CD14-positive monocyte (primary cell): ENCODE measurements around the gene ALDOB. TPM values are rescaled to one million over a fixed set of nuclear protein-coding genes. Genes with fewer than 3 reads are reported as not detected.

ENCODE experiments used
- DNase-seq, 3 donors: peaks; one replicate each; pipeline ENCODE4 v3.0.0-alpha.2; 2011 to 2022
- H2AFZ ChIP-seq: 2 replicates; pipeline ENCODE4 v1.6.0; 2012; ENCODE audit warnings: mild to moderate bottlenecking, low read depth, low read length, inconsistent platforms; ENCODE audit not compliant: insufficient read depth, poor library complexity, severe bottlenecking
- H3K27ac ChIP-seq, 2 donors: 1 replicate in 1 of 2; 2 replicates in 1 of 2; pipeline ENCODE4 v1.5.1; 2012 to 2013; ENCODE audit warnings: low read length in 2 of 2, control low read depth in 1 of 2, inconsistent platforms in 1 of 2, low read depth in 1 of 2, mild to moderate bottlenecking in 1 of 2
- H3K27me3 ChIP-seq, 2 donors: one replicate each; pipeline versions ENCODE4 v1.6.0 to v1.6.1; 2011 to 2013; ENCODE audit warnings: low read length in 2 of 2; ENCODE audit not compliant: control insufficient read depth in 2 of 2, insufficient read depth in 2 of 2
- H3K36me3 ChIP-seq, 2 donors: replicated peaks in 1 of 2; 1 replicate in 1 of 2; 2 replicates in 1 of 2; pipeline versions ENCODE4 v1.5.1 to v1.6.1; 2012 to 2013; ENCODE audit warnings: low read length in 2 of 2, control low read depth in 1 of 2, inconsistent platforms in 1 of 2, mild to moderate bottlenecking in 1 of 2; ENCODE audit not compliant: insufficient read depth in 2 of 2, control insufficient read depth in 1 of 2
- H3K4me1 ChIP-seq, 2 donors: 1 replicate in 1 of 2; 2 replicates in 1 of 2; pipeline versions ENCODE4 v1.5.1 to v1.6.1; 2012 to 2013; ENCODE audit warnings: low read length in 2 of 2, control low read depth in 1 of 2, inconsistent platforms in 1 of 2, mild to moderate bottlenecking in 1 of 2, moderate library complexity in 1 of 2; ENCODE audit not compliant: insufficient read depth in 2 of 2, control insufficient read depth in 1 of 2
- H3K4me2 ChIP-seq: replicated peaks from 2 replicates; pipeline ENCODE3; 2012; ENCODE audit warnings: low read length, moderate library complexity, mild to moderate bottlenecking; ENCODE audit not compliant: poor library complexity, severe bottlenecking; ENCODE audit errors: extremely low read depth
- H3K4me3 ChIP-seq, 3 experiments: fragments of 200-600 bp in 1 of 3; sonication (generic) in 1 of 3; replicated peaks in 1 of 3; 1 replicate in 2 of 3; 2 replicates in 1 of 3; pipeline ENCODE4 v1.5.1; 2011 to 2013; ENCODE audit warnings: low read length in 3 of 3, mild to moderate bottlenecking in 3 of 3, control low read depth in 2 of 3, low read depth in 2 of 3, inconsistent platforms in 1 of 3, moderate library complexity in 1 of 3
- H3K79me2 ChIP-seq: 2 replicates; pipeline ENCODE4 v1.6.0; 2012; ENCODE audit warnings: mild to moderate bottlenecking, control low read depth, inconsistent platforms, low read length, moderate library complexity; ENCODE audit not compliant: insufficient read depth
- H3K9ac ChIP-seq: 2 replicates; pipeline ENCODE4 v1.6.0; 2017; ENCODE audit warnings: low read length, mild to moderate bottlenecking; ENCODE audit not compliant: insufficient read depth, poor library complexity, severe bottlenecking
- H3K9me3 ChIP-seq, 2 donors: replicated peaks in 1 of 2; 1 replicate in 1 of 2; 2 replicates in 1 of 2; pipeline versions ENCODE4 v1.5.1 to v1.6.1; 2012 to 2013; ENCODE audit warnings: low read length in 2 of 2, control low read depth in 1 of 2; ENCODE audit not compliant: control insufficient read depth in 1 of 2, insufficient read depth in 1 of 2
- H4K20me1 ChIP-seq: 2 replicates; pipeline ENCODE4 v1.6.0; 2012; ENCODE audit warnings: mild to moderate bottlenecking, low read length, control low read depth, moderate library complexity; ENCODE audit not compliant: insufficient read depth
- H3K27ac Mint-ChIP-seq, 7 donors: one replicate each; pipeline ENCODE4 v1.8.0; 2020; ENCODE audit warnings: mild to moderate bottlenecking in 7 of 7, mixed read lengths in 7 of 7, moderate library complexity in 6 of 7, inconsistent platforms in 2 of 7
- H3K27me3 Mint-ChIP-seq, 3 donors: one replicate each; pipeline ENCODE4 v1.8.0; 2021 to 2022; ENCODE audit warnings: low read depth in 3 of 3, mild to moderate bottlenecking in 3 of 3, mixed read lengths in 3 of 3, moderate library complexity in 3 of 3, inconsistent platforms in 1 of 3
- H3K36me3 Mint-ChIP-seq, 2 donors: one replicate each; pipeline ENCODE4 v1.8.0; 2020; ENCODE audit warnings: mixed read lengths in 2 of 2, inconsistent platforms in 1 of 2, mild to moderate bottlenecking in 1 of 2
- H3K4me1 Mint-ChIP-seq: one replicate; pipeline ENCODE4 v1.8.0; 2020; ENCODE audit warnings: mild to moderate bottlenecking, mixed read lengths
- H3K4me3 Mint-ChIP-seq, 2 donors: one replicate each; pipeline ENCODE4 v1.8.0; 2020; ENCODE audit warnings: mild to moderate bottlenecking in 2 of 2, mixed read lengths in 2 of 2, moderate library complexity in 1 of 2
- H3K9me3 Mint-ChIP-seq, 7 donors: one replicate each; pipeline ENCODE4 v1.8.0; 2020 to 2022; ENCODE audit warnings: mixed read lengths in 7 of 7, mild to moderate bottlenecking in 6 of 7, moderate library complexity in 6 of 7, inconsistent platforms in 2 of 7
- WGBS: methylation state at CpG from one replicate; pipeline ENCODE4 v1.1.5; 2013; ENCODE audit warnings: missing lambda C conversion rate; ENCODE audit not compliant: insufficient coverage; 5-methylcytosine and 5-hydroxymethylcytosine counted together
- intact Hi-C, 2 donors: fragments of 100-400 bp; cut with micrococcal nuclease; formaldehyde crosslinking; loops; one replicate each; pipeline versions ENCODE4 v1.15.0 to v1.15.1; 2023
- polyA plus RNA-seq, 3 donors: library from polyadenylated mRNA; depleted of rRNA in 1 of 3; unstranded in 2 of 3; stranded (reverse) in 1 of 3; fragments of 300-500 nt in 2 of 3; fragments of >200 nt in 1 of 3; fragmentation: Illumina TruSeq in 2 of 3; gene quantifications; 1 replicate in 2 of 3; 2 replicates in 1 of 3; pipeline ENCODE4 v1.2.3, GENCODE V29; 2012 to 2021
- TF ChIP-seq, protein P1 (sequence below): fragments of 200-600 bp; IDR thresholded peaks from one replicate; pipeline ENCODE4 v1.8.0; 2022; ENCODE audit warnings: antibody characterized with exemption, mild to moderate bottlenecking

Gene ALDOB
- polyA plus RNA-seq, 3 donors = not detected

DNA sequence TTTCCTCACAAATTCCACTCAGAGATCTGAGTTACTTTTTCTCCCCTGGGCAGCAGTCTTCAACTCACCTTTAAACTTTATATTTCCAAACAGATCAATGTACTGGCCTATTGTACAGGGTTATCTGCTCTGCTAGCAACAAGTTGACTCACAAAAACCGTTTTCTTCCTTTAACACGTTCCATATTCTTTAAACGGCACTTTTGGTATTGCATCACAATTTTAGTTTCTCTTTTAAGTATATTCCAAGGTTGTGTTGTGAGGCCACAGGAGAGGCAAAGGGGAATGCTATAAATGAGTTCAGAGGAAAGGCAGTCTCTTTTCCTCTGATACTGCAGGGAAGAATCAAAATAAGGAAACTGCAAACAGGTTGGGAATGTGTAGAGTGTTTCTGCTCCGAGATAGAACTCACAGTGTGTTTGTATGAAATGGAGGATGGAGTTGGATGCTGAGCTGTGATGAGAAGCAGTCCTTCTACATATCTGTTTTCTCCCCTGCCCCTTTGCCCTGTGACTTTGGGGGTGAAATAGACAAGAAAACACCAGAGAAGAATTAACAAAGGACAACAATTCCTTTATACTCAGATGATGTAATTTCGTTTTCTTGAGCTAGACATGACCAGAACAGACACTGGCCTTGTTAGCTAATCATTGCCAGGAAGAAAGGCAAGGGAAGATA, 9.9 kb upstream of the ALDOB start:
- no peaks in the 10 kb centered on the region for H3K36me3 ChIP-seq
- TF ChIP-seq, protein P1, sequence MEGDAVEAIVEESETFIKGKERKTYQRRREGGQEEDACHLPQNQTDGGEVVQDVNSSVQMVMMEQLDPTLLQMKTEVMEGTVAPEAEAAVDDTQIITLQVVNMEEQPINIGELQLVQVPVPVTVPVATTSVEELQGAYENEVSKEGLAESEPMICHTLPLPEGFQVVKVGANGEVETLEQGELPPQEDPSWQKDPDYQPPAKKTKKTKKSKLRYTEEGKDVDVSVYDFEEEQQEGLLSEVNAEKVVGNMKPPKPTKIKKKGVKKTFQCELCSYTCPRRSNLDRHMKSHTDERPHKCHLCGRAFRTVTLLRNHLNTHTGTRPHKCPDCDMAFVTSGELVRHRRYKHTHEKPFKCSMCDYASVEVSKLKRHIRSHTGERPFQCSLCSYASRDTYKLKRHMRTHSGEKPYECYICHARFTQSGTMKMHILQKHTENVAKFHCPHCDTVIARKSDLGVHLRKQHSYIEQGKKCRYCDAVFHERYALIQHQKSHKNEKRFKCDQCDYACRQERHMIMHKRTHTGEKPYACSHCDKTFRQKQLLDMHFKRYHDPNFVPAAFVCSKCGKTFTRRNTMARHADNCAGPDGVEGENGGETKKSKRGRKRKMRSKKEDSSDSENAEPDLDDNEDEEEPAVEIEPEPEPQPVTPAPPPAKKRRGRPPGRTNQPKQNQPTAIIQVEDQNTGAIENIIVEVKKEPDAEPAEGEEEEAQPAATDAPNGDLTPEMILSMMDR = no peak
- H3K9me3 ChIP-seq = peaks cover 0 to 5% of the 10 kb centered on the region in 2 donors
- no peaks in the 10 kb centered on the region for H4K20me1 ChIP-seq
- no peak overlapping the region for H2AFZ ChIP-seq
- peaks cover 20 to 27% of the 10 kb centered on the region in 2 donors for H3K27me3 ChIP-seq
- no peak overlapping the region for H3K27ac ChIP-seq
- H3K4me2 ChIP-seq = no peak overlapping the region
- peaks cover 18 to 25% (median 25%) of the 10 kb centered on the region in 3 donors for H3K27me3 Mint-ChIP-seq
- H3K36me3 Mint-ChIP-seq = peaks cover 0 to 4% of the 10 kb centered on the region in 2 donors
- peaks cover 16% of the 10 kb centered on the region for H3K4me1 Mint-ChIP-seq
- H3K4me3 Mint-ChIP-seq = peak overlapping the region; percentile 25 to 27
- no peak overlapping the region for H3K4me3 ChIP-seq
- H3K79me2 ChIP-seq = no peaks in the 10 kb centered on the region
- H3K9me3 Mint-ChIP-seq = peaks cover 0 to 6% (median 4%) of the 10 kb centered on the region in 7 donors
- no peak overlapping the region for H3K27ac Mint-ChIP-seq
- intact Hi-C loops = no loop called here
- DNase-seq = no peak
- H3K4me1 ChIP-seq = peaks cover 6 to 7% of the 10 kb centered on the region in 2 donors
- no CpG with 5 or more reads among the region's 5 CpGs for WGBS
- H3K9ac ChIP-seq = no peak overlapping the region

DNA sequence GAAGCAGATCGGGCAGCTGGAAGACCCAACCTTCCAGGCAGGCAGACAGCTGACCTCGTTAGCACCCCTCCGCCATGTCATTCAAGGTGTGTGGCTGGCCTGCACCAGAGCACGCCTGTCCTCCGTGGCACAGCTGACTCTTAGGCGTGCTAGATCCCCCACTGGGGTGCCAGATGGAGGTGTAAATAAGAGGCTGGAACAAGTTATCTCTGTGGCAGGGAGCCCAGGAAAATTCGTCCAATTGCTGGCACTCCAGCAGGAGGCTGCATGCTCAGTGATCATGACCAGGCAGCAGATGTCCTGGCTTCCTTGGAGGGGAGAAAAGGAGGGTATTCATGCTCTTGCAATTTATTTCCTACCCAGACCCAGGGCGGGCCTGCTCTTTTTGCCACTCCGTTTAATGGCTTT, 7.8 kb upstream of the ALDOB start:
- Mint-ChIP-seq H3K27ac (no peak overlapping the region), H3K36me3 (no peaks in the 10 kb centered on the region), H3K4me3 (no peak overlapping the region), H3K9me3 (peaks cover 0 to 4% (median 2%) of the 10 kb centered on the region in 7 donors), H3K4me1 (peaks cover 6% of the 10 kb centered on the region), H3K27me3 (peaks cover 2 to 8% (median 4%) of the 10 kb centered on the region in 3 donors)
- no peak overlapping the region for H3K27ac ChIP-seq
- no peaks in the 10 kb centered on the region for H3K4me1 ChIP-seq
- intact Hi-C loops = no loop called here
- no peaks in the 10 kb centered on the region for H3K9me3 ChIP-seq
- H2AFZ ChIP-seq = no peak overlapping the region
- DNase-seq = no peak
- no peak overlapping the region for H3K4me2 ChIP-seq
- H3K4me3 ChIP-seq = no peak overlapping the region
- no peak overlapping the region for H3K9ac ChIP-seq
- H3K79me2 ChIP-seq = no peaks in the 10 kb centered on the region
- H3K36me3 ChIP-seq = no peaks in the 10 kb centered on the region
- H4K20me1 ChIP-seq = no peaks in the 10 kb centered on the region
- TF ChIP-seq, protein P1 = no peak
- H3K27me3 ChIP-seq = peaks cover 5 to 7% of the 10 kb centered on the region in 2 donors
- WGBS = 83% methylated on average over 6 of the region's 9 CpGs
